Vagina (tissue), 2 donors: ENCODE data around the gene LBH.

ENCODE experiments used
- CTCF ChIP-seq, 3 experiments: fragments of 450-650 bp in 2 of 3; fragments of 200-600 bp in 1 of 3; sonication (generic) in 1 of 3; IDR thresholded peaks; one replicate each; pipeline ENCODE4 v1.5.1; 2017 to 2019; ENCODE audit warnings: antibody characterized with exemption in 3 of 3, mild to moderate bottlenecking in 2 of 3, moderate library complexity in 2 of 3
- POLR2A ChIP-seq, 2 donors: fragments of 450-650 bp; IDR thresholded peaks; one replicate each; pipeline ENCODE4 v1.6.1; 2017; ENCODE audit warnings: antibody characterized with exemption in 2 of 2, mild to moderate bottlenecking in 2 of 2, moderate library complexity in 2 of 2
- POLR2AphosphoS5 ChIP-seq, 2 donors: sonication (generic); formaldehyde crosslinking; IDR thresholded peaks; one replicate each; pipeline ENCODE4 v1.9.0; 2017; ENCODE audit warnings: antibody characterized with exemption in 2 of 2, mild to moderate bottlenecking in 2 of 2, low read depth in 1 of 2; ENCODE audit not compliant: insufficient read depth in 1 of 2

GRCh38 chr2:30206461-30207430 is 24.6 kb upstream of the LBH start:
- no peak for TF ChIP-seq CTCF (IDR thresholded peaks at IDR 0.05)
- no peak for TF ChIP-seq POLR2AphosphoS5 (IDR thresholded peaks at IDR 0.05; ENCODE audit: insufficient read depth in 1 of 2, low read depth in 1 of 2)
- TF ChIP-seq POLR2A (IDR thresholded peaks at IDR 0.05): no peak
